Calu3 (cell line): ENCODE data around the gene MTUS2. TPM values are rescaled to one million over a fixed set of nuclear protein-coding genes. Genes with fewer than 3 reads are reported as not detected.

Experiments used
- BruUV-seq: library from RNA; stranded (reverse); fragments of 400-500 nt; replicated peaks from 2 replicates; lab custom pipeline; 2021; lab: Mats Ljungman, UMichigan
- CTCF ChIA-PET: fragments of 300-600 bp; sonication (Branson Sonifier 250); formaldehyde crosslinking; loops from one replicate; lab custom pipeline; 2022; ENCODE audit warnings: antibody characterized with exemption; lab: Charles Lee
- DNase-seq: peaks from one replicate; pipeline ENCODE4 v3.0.0; 2022
- H3K27ac Mint-ChIP-seq: one replicate; pipeline ENCODE4 v1.8.0; 2022; ENCODE audit warnings: mixed read lengths; ENCODE audit not compliant: unreplicated experiment
- H3K27me3 Mint-ChIP-seq: one replicate; pipeline ENCODE4 v1.8.0; 2022; ENCODE audit warnings: mixed read lengths; ENCODE audit not compliant: unreplicated experiment
- H3K36me3 Mint-ChIP-seq: one replicate; pipeline ENCODE4 v1.8.0; 2022; ENCODE audit warnings: mild to moderate bottlenecking, moderate library complexity, mixed read lengths; ENCODE audit not compliant: insufficient read depth, unreplicated experiment
- H3K4me1 Mint-ChIP-seq: one replicate; pipeline ENCODE4 v1.8.0; 2022; ENCODE audit warnings: mild to moderate bottlenecking, low read depth, mixed read lengths; ENCODE audit not compliant: unreplicated experiment
- H3K4me3 Mint-ChIP-seq: one replicate; pipeline ENCODE4 v1.8.0; 2022; ENCODE audit warnings: mild to moderate bottlenecking, low read depth, moderate library complexity, mixed read lengths; ENCODE audit not compliant: unreplicated experiment
- H3K9me3 Mint-ChIP-seq: one replicate; pipeline ENCODE4 v1.8.0; 2022; ENCODE audit warnings: low read depth, mixed read lengths; ENCODE audit not compliant: unreplicated experiment
- intact Hi-C: fragments of 100-400 bp; cut with micrococcal nuclease; formaldehyde crosslinking; loops from one replicate; pipeline ENCODE4 v1.10.0; 2022; ENCODE audit not compliant: unreplicated experiment
- total RNA-seq: library from RNA; stranded (reverse); gene quantifications from 2 replicates; pipeline ENCODE4 v1.2.3, GENCODE V29; 2022
- TF ChIP-seq, protein P1 (sequence below): fragments of 200-600 bp; IDR thresholded peaks from one replicate; pipeline ENCODE4 v1.8.0; 2022; ENCODE audit warnings: antibody characterized with exemption; ENCODE audit not compliant: unreplicated experiment

MTUS2 gene
- total RNA-seq, 1 experiment from 2014 or later: not detected

DNA sequence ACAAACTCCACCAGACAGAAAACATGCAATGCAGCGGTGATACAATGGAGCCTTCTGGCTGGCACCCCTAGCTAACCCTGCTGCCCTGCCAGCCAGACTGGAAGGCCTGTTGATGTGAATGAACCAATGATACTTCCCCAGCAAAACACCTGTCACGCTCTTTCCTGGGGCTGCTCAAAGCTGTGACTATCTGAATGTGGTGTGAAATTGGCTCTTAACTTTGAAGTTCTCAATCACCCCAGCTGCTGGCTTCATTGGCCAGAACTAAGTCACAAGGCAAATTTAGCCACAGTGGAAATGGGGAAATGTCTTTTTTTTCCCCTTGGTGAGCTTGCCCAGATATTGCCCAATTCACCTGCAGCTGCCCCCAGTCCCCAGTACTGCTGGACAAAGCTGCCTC lies 628.0 kb downstream of the MTUS2 start:
- no TSS peak for BruUV-seq
- Mint-ChIP-seq H3K9me3 (no peaks in the 10 kb centered on the region), H3K4me1 (no peaks in the 10 kb centered on the region), H3K27ac (no peak overlapping the region), H3K4me3 (no peak overlapping the region), H3K36me3 (no peaks in the 10 kb centered on the region), H3K27me3 (peaks cover 47% of the 10 kb centered on the region)
- TF ChIP-seq, protein P1, sequence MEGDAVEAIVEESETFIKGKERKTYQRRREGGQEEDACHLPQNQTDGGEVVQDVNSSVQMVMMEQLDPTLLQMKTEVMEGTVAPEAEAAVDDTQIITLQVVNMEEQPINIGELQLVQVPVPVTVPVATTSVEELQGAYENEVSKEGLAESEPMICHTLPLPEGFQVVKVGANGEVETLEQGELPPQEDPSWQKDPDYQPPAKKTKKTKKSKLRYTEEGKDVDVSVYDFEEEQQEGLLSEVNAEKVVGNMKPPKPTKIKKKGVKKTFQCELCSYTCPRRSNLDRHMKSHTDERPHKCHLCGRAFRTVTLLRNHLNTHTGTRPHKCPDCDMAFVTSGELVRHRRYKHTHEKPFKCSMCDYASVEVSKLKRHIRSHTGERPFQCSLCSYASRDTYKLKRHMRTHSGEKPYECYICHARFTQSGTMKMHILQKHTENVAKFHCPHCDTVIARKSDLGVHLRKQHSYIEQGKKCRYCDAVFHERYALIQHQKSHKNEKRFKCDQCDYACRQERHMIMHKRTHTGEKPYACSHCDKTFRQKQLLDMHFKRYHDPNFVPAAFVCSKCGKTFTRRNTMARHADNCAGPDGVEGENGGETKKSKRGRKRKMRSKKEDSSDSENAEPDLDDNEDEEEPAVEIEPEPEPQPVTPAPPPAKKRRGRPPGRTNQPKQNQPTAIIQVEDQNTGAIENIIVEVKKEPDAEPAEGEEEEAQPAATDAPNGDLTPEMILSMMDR: no peak
- DNase-seq: no peak
- CTCF ChIA-PET: no interaction called here
- intact Hi-C loops: no loop called here

DNA sequence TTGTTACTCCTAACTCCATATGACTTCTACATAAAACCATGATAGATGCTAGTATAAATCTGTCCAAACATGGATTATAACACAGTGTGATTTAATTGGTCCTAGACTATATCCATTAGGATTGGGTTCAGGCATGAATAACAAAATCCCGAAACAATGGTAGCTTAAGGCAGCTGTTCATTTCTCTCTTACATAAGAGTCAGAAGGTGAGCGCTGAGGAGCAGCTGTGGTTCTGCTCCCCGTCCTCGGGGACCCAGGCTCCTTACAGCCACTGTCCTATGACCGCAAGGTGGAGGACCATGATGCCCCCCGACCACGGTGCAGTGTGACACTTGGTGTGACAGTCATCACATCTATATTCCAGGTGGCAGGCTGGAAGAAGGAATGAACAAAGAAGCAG lies 629.6 kb downstream of the MTUS2 start:
- CTCF ChIA-PET: no interaction called here
- Mint-ChIP-seq H3K27me3 (peaks cover 32% of the 10 kb centered on the region), H3K27ac (no peak overlapping the region), H3K4me1 (no peaks in the 10 kb centered on the region), H3K9me3 (no peaks in the 10 kb centered on the region), H3K36me3 (no peaks in the 10 kb centered on the region), H3K4me3 (no peak overlapping the region)
- no peak for DNase-seq
- TF ChIP-seq, protein P1: no peak
- intact Hi-C loops: no loop called here
- no TSS peak for BruUV-seq

DNA sequence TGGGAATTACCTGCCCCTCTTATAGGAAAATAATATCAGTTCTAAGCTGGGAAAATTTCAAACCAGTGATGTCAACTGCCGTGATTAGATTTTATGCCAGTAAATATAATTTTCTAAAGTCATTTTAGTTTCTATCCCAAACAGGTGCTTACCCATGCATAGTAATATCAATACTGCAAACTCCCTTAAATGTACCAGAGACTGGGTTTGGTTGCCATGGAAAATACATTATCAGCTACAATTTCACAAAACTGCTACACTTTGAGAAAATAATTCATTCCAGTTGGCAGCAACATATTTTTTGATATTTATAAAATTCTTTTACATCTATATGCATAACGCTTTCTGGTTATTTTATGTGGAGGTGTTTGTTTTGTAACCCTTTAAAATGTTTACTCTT lies 631.8 kb downstream of the MTUS2 start:
- no peaks in the 10 kb centered on the region for H3K4me1 Mint-ChIP-seq
- intact Hi-C loops: no loop called here
- no peak for DNase-seq
- TF ChIP-seq, protein P1: no peak
- peaks cover 12% of the 10 kb centered on the region for H3K27me3 Mint-ChIP-seq
- CTCF ChIA-PET: no interaction called here
- H3K4me3 Mint-ChIP-seq: no peak overlapping the region
- H3K36me3 Mint-ChIP-seq: peaks cover 4% of the 10 kb centered on the region
- no peak overlapping the region for H3K27ac Mint-ChIP-seq
- BruUV-seq: no TSS peak
- no peaks in the 10 kb centered on the region for H3K9me3 Mint-ChIP-seq

DNA sequence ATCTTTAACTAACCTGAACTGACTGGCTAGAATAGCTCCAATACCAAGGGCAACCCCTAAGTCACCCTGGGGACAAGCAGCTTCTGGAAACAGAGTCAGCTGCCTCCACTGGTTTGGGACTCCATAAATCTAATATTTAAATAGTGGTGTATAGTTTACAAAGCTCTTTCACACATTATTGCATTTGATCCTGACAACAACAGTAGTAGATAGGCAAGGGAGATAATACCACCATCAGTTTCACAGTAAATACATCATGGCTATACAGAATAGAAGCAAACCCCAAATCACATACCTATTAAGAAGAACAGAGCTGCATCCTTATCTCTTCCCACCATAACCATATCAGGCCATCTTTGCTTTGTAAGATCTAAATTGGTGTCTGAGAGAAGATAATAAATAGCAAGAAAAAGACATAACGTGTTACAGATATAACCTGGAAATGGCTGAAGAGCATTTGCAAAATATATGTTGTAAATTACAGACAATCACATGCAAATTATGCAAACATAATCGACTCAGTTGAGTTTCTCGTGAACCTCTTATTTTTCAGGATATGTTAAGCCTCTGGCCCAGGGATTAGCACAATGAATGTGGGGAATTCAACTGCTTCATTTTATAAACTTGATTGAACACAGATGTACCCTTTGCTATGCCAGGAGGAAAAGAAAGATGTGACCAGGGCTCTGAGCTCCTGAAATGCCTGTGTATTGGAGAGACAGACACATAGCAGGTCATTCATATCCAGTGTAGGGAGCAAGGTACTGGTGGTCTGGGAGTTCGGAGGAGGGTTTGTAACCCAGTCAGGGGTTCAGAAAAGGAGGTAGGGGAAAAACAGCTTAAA lies 632.9 kb downstream of the MTUS2 start:
- TF ChIP-seq, protein P1: no peak
- H3K4me1 Mint-ChIP-seq: no peaks in the 10 kb centered on the region
- no peaks in the 10 kb centered on the region for H3K9me3 Mint-ChIP-seq
- H3K27ac Mint-ChIP-seq: no peak overlapping the region
- DNase-seq: no peak
- H3K27me3 Mint-ChIP-seq: peaks cover 12% of the 10 kb centered on the region
- no peak overlapping the region for H3K4me3 Mint-ChIP-seq
- no TSS peak for BruUV-seq
- H3K36me3 Mint-ChIP-seq: peaks cover 4% of the 10 kb centered on the region
- CTCF ChIA-PET: interaction anchor here (0.7 kb wide), 1 partner anchor 44 kb away, joined by 3 read pairs; no protein-coding TSS in a partner anchor
- intact Hi-C loops: no loop called here
